Skeletal muscle satellite cell (primary cell): ENCODE data around the gene ZMYM1.
"Not testable (repeated sequence)": the region's sequence is repeated elsewhere in the genome, so short reads cannot be mapped to it uniquely, and the experiment has no call there.

ENCODE experiments used
- H3K27me3 ChIP-seq: 2 replicates; pipeline ENCODE4 v1.7.0; 2013; ENCODE audit warnings: low read length; ENCODE audit not compliant: control insufficient read depth, insufficient read depth
- H3K36me3 ChIP-seq: 2 replicates; pipeline ENCODE4 v1.7.0; 2013; ENCODE audit warnings: mild to moderate bottlenecking, control low read depth, low read length; ENCODE audit not compliant: insufficient read depth
- H3K4me1 ChIP-seq: 2 replicates; pipeline ENCODE4 v1.7.0; 2013; ENCODE audit warnings: low read length; ENCODE audit not compliant: control insufficient read depth, insufficient read depth
- H3K4me2 ChIP-seq: 2 replicates; pipeline ENCODE4 v1.7.0; 2013; ENCODE audit warnings: mild to moderate bottlenecking, low read length
- H3K4me3 ChIP-seq: 2 replicates; pipeline ENCODE4 v1.7.0; 2013; ENCODE audit warnings: low read length
- H3K9ac ChIP-seq: 2 replicates; pipeline ENCODE4 v1.7.0; 2013; ENCODE audit warnings: mild to moderate bottlenecking, low read depth, low read length, moderate library complexity
- H3K9me3 ChIP-seq: replicated peaks from 2 replicates; pipeline ENCODE4 v1.7.0; 2013; ENCODE audit warnings: mild to moderate bottlenecking, control low read depth, low read length

The ZMYM1 gene

GRCh38 chr1:35046730-35047129, 32.5 kb upstream of the ZMYM1 start:
- Histone ChIP-seq H3K4me2 (peak overlapping the region; percentile 42), H3K27me3 (peaks cover 6% of the 10 kb centered on the region), H3K4me1 (peaks cover 11% of the 10 kb centered on the region), H3K9me3 (no peaks in the 10 kb centered on the region), H3K9ac (no peak overlapping the region), H3K4me3 (no peak overlapping the region), H3K36me3 (no peaks in the 10 kb centered on the region)

GRCh38 chr1:35047188-35047858, 31.9 kb upstream of the ZMYM1 start:
- Histone ChIP-seq H3K36me3 (no peaks in the 10 kb centered on the region), H3K4me1 (peaks cover 11% of the 10 kb centered on the region), H3K4me2 (peak overlapping the region; percentile 42), H3K9me3 (no peaks in the 10 kb centered on the region), H3K9ac (peak overlapping the region; percentile 10), H3K27me3 (peaks cover 6% of the 10 kb centered on the region), H3K4me3 (no peak overlapping the region)

GRCh38 chr1:35049116-35049515, 30.1 kb upstream of the ZMYM1 start:
- Histone ChIP-seq H3K9me3 (no peaks in the 10 kb centered on the region), H3K9ac (no peak overlapping the region)

DNA sequence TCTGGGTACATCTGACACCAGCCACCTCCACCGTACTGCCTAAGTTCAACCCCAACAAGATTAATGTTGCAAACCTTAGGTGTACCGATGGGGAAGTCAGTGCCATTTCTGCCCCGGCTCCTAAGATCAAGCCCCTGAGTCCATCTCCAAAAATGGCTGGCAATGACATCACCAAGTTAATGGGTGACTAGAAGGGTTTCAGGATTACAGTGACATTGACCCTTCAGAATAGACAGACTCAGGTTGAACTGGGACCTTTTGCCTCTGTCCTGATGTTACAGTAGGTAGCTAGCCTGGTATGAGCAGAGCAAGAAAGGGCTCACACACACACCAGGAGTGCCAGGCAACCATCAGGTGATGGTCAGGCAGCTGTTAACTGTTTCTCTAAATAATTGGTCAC, 25.8 kb upstream of the ZMYM1 start:
- Histone ChIP-seq H3K9ac (no peak overlapping the region), H3K4me3 (no peak overlapping the region), H3K9me3 (no peaks in the 10 kb centered on the region), H3K36me3 (no peaks in the 10 kb centered on the region), H3K27me3 (peaks cover 6% of the 10 kb centered on the region), H3K4me2 (no peak overlapping the region), H3K4me1 (no peaks in the 10 kb centered on the region)

More at GRCh38 chr1:35049116-35049515, 30.1 kb upstream of the ZMYM1 start:
- Histone ChIP-seq H3K36me3 (no peaks in the 10 kb centered on the region), H3K27me3 (peaks cover 6% of the 10 kb centered on the region), H3K4me2 (no peak overlapping the region), H3K4me3 (no peak overlapping the region), H3K4me1 (peaks cover 11% of the 10 kb centered on the region)

GRCh38 chr1:35054282-35054681, 24.9 kb upstream of the ZMYM1 start:
- H3K4me1 ChIP-seq, H3K27me3 ChIP-seq, H3K4me2 ChIP-seq, H3K9me3 ChIP-seq, H3K4me3 ChIP-seq, H3K36me3 ChIP-seq, H3K9ac ChIP-seq: not testable (repeated sequence)

DNA sequence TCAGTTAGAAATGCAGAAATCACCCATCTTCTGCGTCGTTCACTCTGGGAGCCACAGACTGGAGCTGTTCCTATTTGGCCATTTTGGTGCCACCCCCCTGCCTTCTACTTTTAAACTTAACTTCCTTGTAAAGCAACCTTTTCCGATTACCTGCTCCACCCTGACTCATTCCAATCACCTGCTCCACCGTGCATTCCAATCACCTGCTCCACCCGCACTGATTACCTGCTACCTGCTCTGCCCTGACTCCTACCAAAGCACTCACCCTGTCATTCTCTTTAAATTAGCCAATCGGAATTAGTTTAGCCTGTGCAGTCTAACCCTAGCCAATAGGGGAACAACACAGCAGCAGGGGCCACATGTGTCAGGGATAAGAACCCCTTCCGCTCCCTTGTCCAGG, 20.9 kb upstream of the ZMYM1 start:
- H3K9ac ChIP-seq, H3K9me3 ChIP-seq, H3K4me2 ChIP-seq, H3K27me3 ChIP-seq, H3K36me3 ChIP-seq, H3K4me3 ChIP-seq, H3K4me1 ChIP-seq: not testable (repeated sequence)

- Histone ChIP-seq H3K4me1 (no peaks in the 10 kb centered on the region), H3K9ac (no peak overlapping the region), H3K9me3 (no peaks in the 10 kb centered on the region), H3K36me3 (no peaks in the 10 kb centered on the region), H3K4me2 (no peak overlapping the region), H3K27me3 (no peaks in the 10 kb centered on the region), H3K4me3 (no peak overlapping the region)
Measured at GRCh38 chr1:35058988-35059387, 20.2 kb upstream of the ZMYM1 start.

- no peak overlapping the region for H3K4me3 ChIP-seq
- no peaks in the 10 kb centered on the region for H3K36me3 ChIP-seq
- no peaks in the 10 kb centered on the region for H3K4me1 ChIP-seq
Measured at GRCh38 chr1:35062518-35063196, 16.5 kb upstream of the ZMYM1 start.

GRCh38 chr1:35064265-35064664, 14.9 kb upstream of the ZMYM1 start:
- H3K36me3 ChIP-seq, result no peaks in the 10 kb centered on the region
- no peak overlapping the region for H3K4me3 ChIP-seq
- no peak overlapping the region for H3K9ac ChIP-seq
- no peaks in the 10 kb centered on the region for H3K4me1 ChIP-seq
- H3K9me3 ChIP-seq, result no peaks in the 10 kb centered on the region
- H3K27me3 ChIP-seq, result no peaks in the 10 kb centered on the region
- H3K4me2 ChIP-seq, result no peak overlapping the region

More at GRCh38 chr1:35062518-35063196, 16.5 kb upstream of the ZMYM1 start:
- Histone ChIP-seq H3K4me2 (no peak overlapping the region), H3K9me3 (no peaks in the 10 kb centered on the region), H3K9ac (no peak overlapping the region), H3K27me3 (no peaks in the 10 kb centered on the region)

- Histone ChIP-seq H3K9me3 (peaks cover 3% of the 10 kb centered on the region), H3K4me1 (no peaks in the 10 kb centered on the region), H3K36me3 (no peaks in the 10 kb centered on the region), H3K4me2 (no peak overlapping the region), H3K4me3 (no peak overlapping the region), H3K9ac (no peak overlapping the region), H3K27me3 (peaks cover 11% of the 10 kb centered on the region)
Measured at GRCh38 chr1:35069746-35070145, 9.4 kb upstream of the ZMYM1 start.

DNA sequence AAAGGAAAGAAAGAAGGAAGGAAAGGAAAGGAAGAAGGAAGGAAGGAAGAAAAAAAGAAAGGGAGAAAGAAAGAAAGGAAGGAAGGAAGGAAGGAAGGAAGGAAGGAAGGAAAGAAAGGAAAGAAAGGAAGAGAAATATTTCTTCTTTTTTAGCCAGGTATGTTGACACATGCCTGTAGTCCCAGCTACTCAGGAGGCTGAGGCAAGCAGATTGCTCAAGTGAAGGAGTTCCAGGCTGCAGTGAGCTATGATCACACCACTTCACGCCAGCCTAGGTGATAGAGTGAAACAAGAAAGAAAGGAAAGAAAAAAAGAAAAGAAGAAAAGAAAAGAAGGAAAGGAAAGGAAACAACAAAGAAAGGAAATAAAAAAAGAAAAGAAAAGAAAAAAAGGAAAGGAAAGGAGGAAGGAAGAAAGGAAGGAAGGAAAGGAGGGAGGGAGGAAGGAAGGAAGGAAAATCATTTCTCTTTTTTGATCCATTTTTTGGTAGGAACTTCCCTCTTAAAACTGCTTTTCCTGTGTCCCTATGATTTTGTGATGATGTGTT, 5.8 kb upstream of the ZMYM1 start:
- H3K36me3 ChIP-seq, result no peaks in the 10 kb centered on the region
- peaks cover 3% of the 10 kb centered on the region for H3K9me3 ChIP-seq
- H3K4me2 ChIP-seq, result no peak overlapping the region
- no peak overlapping the region for H3K4me3 ChIP-seq
- no peaks in the 10 kb centered on the region for H3K4me1 ChIP-seq
- no peak overlapping the region for H3K9ac ChIP-seq
- H3K27me3 ChIP-seq, result peaks cover 11% of the 10 kb centered on the region

DNA sequence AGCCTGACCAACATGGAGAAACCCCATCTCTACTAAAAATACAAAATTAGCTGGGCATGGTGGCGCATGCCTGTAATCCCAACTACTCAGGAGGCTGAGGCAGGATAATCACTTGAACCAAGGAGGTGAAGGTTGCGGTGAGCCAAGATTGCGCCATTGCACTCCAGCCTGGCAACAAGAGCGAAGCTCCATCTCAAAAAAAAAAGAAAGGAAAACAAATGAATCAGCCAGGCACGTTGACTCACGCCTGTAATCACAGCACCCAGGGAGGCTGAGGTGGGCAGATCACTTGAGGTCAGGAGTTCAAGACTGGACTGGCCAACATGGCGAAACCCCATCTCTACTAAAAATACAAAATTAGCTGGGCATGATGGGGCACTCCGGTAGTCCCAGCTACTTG, 2.8 kb upstream of the ZMYM1 start:
- H3K4me1 ChIP-seq, result peaks cover 14% of the 10 kb centered on the region
- not testable (repeated sequence) for H3K4me2 ChIP-seq, H3K4me3 ChIP-seq, H3K9me3 ChIP-seq, H3K9ac ChIP-seq, H3K36me3 ChIP-seq
- H3K27me3 ChIP-seq, result peaks cover 11% of the 10 kb centered on the region
